Mesothelial cell of epicardium (in vitro differentiated cells): Measurements from ENCODE around the gene OGG1. TPM values are rescaled to one million over a fixed set of nuclear protein-coding genes. Genes with fewer than 3 reads are reported as not detected.
"Not testable (repeated sequence)": the region's sequence is repeated elsewhere in the genome, so short reads cannot be mapped to it uniquely, and the experiment has no call there.

ENCODE experiments used
- DNase-seq, 2 experiments: peaks; one replicate each; pipeline ENCODE4 v3.0.0; 2021; ENCODE audit warnings: low spot score in 2 of 2; ENCODE audit not compliant: unreplicated experiment in 2 of 2
- H3K27ac Mint-ChIP-seq: 2 replicates; pipeline ENCODE4 v1.8.0; 2021; ENCODE audit warnings: mixed read lengths
- H3K27me3 Mint-ChIP-seq: 2 replicates; pipeline ENCODE4 v1.8.0; 2021; ENCODE audit warnings: low read depth, mixed read lengths
- H3K36me3 Mint-ChIP-seq: 2 replicates; pipeline ENCODE4 v1.8.0; 2021; ENCODE audit warnings: mixed read lengths
- H3K4me1 Mint-ChIP-seq: 2 replicates; pipeline ENCODE4 v1.8.0; 2021; ENCODE audit warnings: mixed read lengths
- H3K4me3 Mint-ChIP-seq: 2 replicates; pipeline ENCODE4 v1.8.0; 2021; ENCODE audit warnings: mild to moderate bottlenecking, moderate library complexity, mixed read lengths
- H3K9me3 Mint-ChIP-seq: 2 replicates; pipeline ENCODE4 v1.8.0; 2021; ENCODE audit warnings: mixed read lengths
- total RNA-seq: library from RNA; stranded (reverse); gene quantifications from 3 replicates; pipeline ENCODE4 v1.2.1, GENCODE V29; 2021
- TF ChIP-seq, protein P1 (sequence below): fragments of 200-600 bp; sonication (generic); IDR thresholded peaks from one replicate; pipeline ENCODE4 v1.5.0; 2021; ENCODE audit warnings: antibody characterized with exemption; ENCODE audit not compliant: unreplicated experiment

The OGG1 gene
- total RNA-seq, 1 donor from 2014 or later, result 51.0 TPM

DNA sequence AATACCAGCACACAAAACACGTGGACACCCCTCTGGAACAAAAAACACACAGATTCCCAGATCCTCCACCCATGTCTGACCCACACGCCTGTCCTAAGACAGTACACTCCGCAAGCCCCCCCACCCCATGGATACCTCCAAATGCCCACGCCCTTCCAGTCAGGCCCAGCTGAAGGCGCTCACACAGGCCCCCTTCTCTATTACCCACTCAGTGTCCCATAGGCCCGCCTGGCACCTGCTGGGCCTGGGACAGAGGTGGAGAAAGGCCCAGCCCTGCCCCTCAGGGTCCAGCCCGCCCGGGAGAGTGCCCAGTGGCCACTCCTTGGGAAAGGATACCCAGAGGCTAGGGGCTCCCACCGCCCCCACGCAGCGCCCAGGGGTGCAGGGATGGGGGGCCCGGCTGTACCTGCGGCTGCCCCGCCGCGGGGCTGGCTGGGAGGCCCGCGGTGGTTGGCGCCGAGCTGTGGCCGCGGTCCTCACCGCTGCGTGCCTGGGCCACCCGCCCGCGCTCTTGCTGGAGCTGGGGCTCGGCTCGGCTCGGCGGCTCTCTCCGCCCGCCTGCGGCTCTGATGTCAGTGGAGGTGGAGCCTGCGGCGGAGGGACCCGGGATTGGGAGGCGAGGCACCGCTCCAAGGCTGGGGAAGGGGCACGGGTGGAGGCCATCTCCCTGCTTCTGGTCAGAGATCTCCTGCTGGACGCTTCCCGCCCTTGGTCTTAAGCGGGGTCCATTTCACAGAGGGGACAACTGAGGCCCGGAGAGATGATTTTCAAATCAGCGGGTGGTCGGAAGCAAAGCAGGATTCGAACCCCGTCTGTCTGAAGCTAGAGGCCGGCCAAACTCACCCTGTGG is 19.9 kb downstream of the OGG1 start, which contains the start of gene CAMK1:
CAMK1 (minus strand) TSS at position 522 of the 850 bp plus-strand sequence. CDS start 2,198 bp downstream, outside the sequence.
- H3K27ac Mint-ChIP-seq, result peak within 1 kb of the TSS; percentile 72
- peaks cover 16% of the 10 kb centered on the region for H3K4me1 Mint-ChIP-seq
- DNase-seq, result peak; percentile 66 to 83
- peaks cover 3% of the 10 kb centered on the region for H3K36me3 Mint-ChIP-seq
- no peaks in the 10 kb centered on the region for H3K27me3 Mint-ChIP-seq
- TF ChIP-seq, protein P1, sequence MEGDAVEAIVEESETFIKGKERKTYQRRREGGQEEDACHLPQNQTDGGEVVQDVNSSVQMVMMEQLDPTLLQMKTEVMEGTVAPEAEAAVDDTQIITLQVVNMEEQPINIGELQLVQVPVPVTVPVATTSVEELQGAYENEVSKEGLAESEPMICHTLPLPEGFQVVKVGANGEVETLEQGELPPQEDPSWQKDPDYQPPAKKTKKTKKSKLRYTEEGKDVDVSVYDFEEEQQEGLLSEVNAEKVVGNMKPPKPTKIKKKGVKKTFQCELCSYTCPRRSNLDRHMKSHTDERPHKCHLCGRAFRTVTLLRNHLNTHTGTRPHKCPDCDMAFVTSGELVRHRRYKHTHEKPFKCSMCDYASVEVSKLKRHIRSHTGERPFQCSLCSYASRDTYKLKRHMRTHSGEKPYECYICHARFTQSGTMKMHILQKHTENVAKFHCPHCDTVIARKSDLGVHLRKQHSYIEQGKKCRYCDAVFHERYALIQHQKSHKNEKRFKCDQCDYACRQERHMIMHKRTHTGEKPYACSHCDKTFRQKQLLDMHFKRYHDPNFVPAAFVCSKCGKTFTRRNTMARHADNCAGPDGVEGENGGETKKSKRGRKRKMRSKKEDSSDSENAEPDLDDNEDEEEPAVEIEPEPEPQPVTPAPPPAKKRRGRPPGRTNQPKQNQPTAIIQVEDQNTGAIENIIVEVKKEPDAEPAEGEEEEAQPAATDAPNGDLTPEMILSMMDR, result no peak
- no peaks in the 10 kb centered on the region for H3K9me3 Mint-ChIP-seq
- H3K4me3 Mint-ChIP-seq, result peak within 1 kb of the TSS; percentile 74

DNA sequence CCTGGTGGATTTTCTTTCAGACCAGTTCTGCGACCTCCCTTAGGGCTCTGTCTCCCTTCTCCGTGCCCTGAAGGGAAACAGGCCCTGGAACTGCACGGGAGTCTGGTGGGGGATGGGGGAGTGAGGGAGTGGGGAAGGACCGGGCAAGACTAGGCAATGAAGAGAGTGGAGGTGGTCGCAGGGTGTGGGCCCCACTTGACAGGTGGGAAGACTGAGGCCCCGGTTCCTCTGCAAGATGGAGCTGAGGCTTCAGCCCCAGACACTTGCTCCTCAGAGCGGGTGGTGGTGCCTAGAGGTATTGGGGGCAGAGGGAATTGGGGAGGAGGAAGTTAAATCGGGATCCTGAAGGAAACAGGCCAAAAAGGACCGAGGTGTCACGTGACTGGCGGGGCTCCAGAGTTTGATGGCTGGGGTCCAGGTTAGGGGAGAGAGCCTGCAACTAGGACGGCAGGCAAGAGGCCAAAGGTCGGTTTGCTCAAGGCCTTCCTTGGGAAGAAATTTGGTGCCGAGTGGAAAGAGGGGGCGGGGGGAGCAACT is 20.6 kb downstream of the OGG1 start:
- H3K27ac Mint-ChIP-seq, result peak overlapping the region; percentile 72
- H3K27me3 Mint-ChIP-seq, result no peaks in the 10 kb centered on the region
- DNase-seq, result no peak
- no peaks in the 10 kb centered on the region for H3K9me3 Mint-ChIP-seq
- H3K4me3 Mint-ChIP-seq, result peak overlapping the region; percentile 66
- TF ChIP-seq, protein P1, result no peak
- no peaks in the 10 kb centered on the region for H3K36me3 Mint-ChIP-seq
- peaks cover 16% of the 10 kb centered on the region for H3K4me1 Mint-ChIP-seq

DNA sequence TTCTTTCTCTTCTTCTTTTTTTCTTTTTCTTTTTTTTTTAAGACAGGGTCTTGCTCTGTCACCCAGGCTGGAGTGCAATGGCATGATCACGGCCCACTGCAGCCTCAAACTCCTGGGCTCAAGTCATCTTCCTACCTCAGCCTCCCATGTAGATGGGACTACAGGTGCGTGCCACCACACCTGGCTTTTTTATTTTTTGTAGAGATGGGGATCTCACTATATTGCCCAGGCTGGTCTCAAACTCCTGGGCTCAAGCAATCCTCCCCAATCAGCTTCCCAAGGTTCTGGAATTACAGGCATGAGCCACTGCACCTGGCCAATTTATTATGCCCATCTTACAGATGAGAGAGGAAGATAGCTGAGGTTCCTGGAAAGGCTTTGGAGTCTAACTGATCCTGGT is 21.3 kb downstream of the OGG1 start:
- H3K4me3 Mint-ChIP-seq, result peak overlapping the region; percentile 66
- H3K27ac Mint-ChIP-seq, result not testable (repeated sequence)

GRCh38 chr3:9776896-9777693 is 27.3 kb downstream of the OGG1 start:
- Mint-ChIP-seq H3K9me3 (no peaks in the 10 kb centered on the region), H3K4me1 (no peaks in the 10 kb centered on the region), H3K4me3 (no peak overlapping the region), H3K27ac (no peak overlapping the region), H3K36me3 (peaks cover 5% of the 10 kb centered on the region), H3K27me3 (no peaks in the 10 kb centered on the region)
- DNase-seq, result no peak
- TF ChIP-seq, protein P1, result no peak

More for the DNA sequence above, 21.3 kb downstream of the OGG1 start:
- H3K9me3 Mint-ChIP-seq, DNase-seq, H3K36me3 Mint-ChIP-seq, H3K27me3 Mint-ChIP-seq: not testable (repeated sequence)
- H3K4me1 Mint-ChIP-seq, result peaks cover 16% of the 10 kb centered on the region

- Mint-ChIP-seq H3K27ac (no peak overlapping the region), H3K36me3 (peaks cover 10% of the 10 kb centered on the region), H3K4me3 (no peak overlapping the region), H3K9me3 (no peaks in the 10 kb centered on the region), H3K27me3 (no peaks in the 10 kb centered on the region), H3K4me1 (no peaks in the 10 kb centered on the region)
- DNase-seq, result no peak
- TF ChIP-seq, protein P1, result no peak
Measured at GRCh38 chr3:9777694-9778021, 27.9 kb downstream of the OGG1 start.
